BJ (cell line): ENCODE data around the gene CACHD1. TPM values are rescaled to one million over a fixed set of nuclear protein-coding genes. Genes with fewer than 3 reads are reported as not detected.

Experiments
- CTCF ChIA-PET: fragments of 350-600 bp; formaldehyde crosslinking; extraction: SDS; loops from one replicate; lab custom pipeline; 2021; ENCODE audit warnings: antibody characterized with exemption, inconsistent platforms; lab: Yijun Ruan, JAX
- POLR2A ChIA-PET: fragments of 300-600 bp; sonication (Branson Sonifier 250); formaldehyde crosslinking; extraction: SDS; loops from one replicate; lab custom pipeline; 2021; ENCODE audit warnings: antibody characterized with exemption; lab: Charles Lee
- DNase-seq: peaks from one replicate; pipeline ENCODE4 v3.0.0-alpha.2; 2011; ENCODE audit warnings: low read depth
- H3K27me3 ChIP-seq: 2 replicates; pipeline ENCODE4 v1.6.0; 2011; ENCODE audit warnings: low read length; ENCODE audit not compliant: control insufficient read depth, insufficient read depth
- H3K36me3 ChIP-seq: 2 replicates; pipeline ENCODE4 v1.5.1; 2011; ENCODE audit warnings: low read length; ENCODE audit not compliant: control insufficient read depth, insufficient read depth
- H3K4me3 ChIP-seq: 2 replicates; pipeline ENCODE4 v1.5.1; 2011; ENCODE audit warnings: low read depth, mild to moderate bottlenecking, control low read depth, low read length
- CTCF ChIP-seq: IDR thresholded peaks from 2 replicates; pipeline ENCODE4 v1.5.1; 2011; ENCODE audit warnings: low read depth, mild to moderate bottlenecking, control low read depth, inconsistent platforms, low read length, moderate library complexity; ENCODE audit not compliant: insufficient read depth
- polyA plus RNA-seq: library from polyadenylated mRNA; depleted of rRNA; stranded (reverse); fragments of >200 nt; gene quantifications from 2 replicates; pipeline ENCODE4 v1.2.3, GENCODE V29; 2011

CACHD1 gene
- polyA plus RNA-seq, 1 experiment = 3.0 TPM

- no peak for TF ChIP-seq CTCF
- ChIA-PET POLR2A (no interaction called here), CTCF (no interaction called here)
- Histone ChIP-seq H3K27me3 (no peaks in the 10 kb centered on the region), H3K4me3 (no peak overlapping the region), H3K36me3 (no peaks in the 10 kb centered on the region)
- no peak for DNase-seq
These were observed 54.7 kb downstream of the CACHD1 start for GRCh38 chr1:64524614-64525013.

GRCh38 chr1:64525116-64525686, 55.3 kb downstream of the CACHD1 start:
- ChIA-PET CTCF (no interaction called here), POLR2A (no interaction called here)
- DNase-seq = no peak
- TF ChIP-seq CTCF = no peak
- no peaks in the 10 kb centered on the region for H3K36me3 ChIP-seq
- H3K4me3 ChIP-seq = no peak overlapping the region
- H3K27me3 ChIP-seq = no peaks in the 10 kb centered on the region

GRCh38 chr1:64526312-64526711, 56.4 kb downstream of the CACHD1 start:
- POLR2A ChIA-PET = no interaction called here
- no peaks in the 10 kb centered on the region for H3K36me3 ChIP-seq
- DNase-seq = no peak
- CTCF ChIA-PET = no interaction called here
- H3K27me3 ChIP-seq = no peaks in the 10 kb centered on the region
- H3K4me3 ChIP-seq = no peak overlapping the region
- TF ChIP-seq CTCF = no peak

- H3K4me3 ChIP-seq = no peak overlapping the region
- no peaks in the 10 kb centered on the region for H3K27me3 ChIP-seq
- no peak for TF ChIP-seq CTCF
- POLR2A ChIA-PET = no interaction called here
- no peak for DNase-seq
- CTCF ChIA-PET = no interaction called here
- no peaks in the 10 kb centered on the region for H3K36me3 ChIP-seq
These were observed 57.2 kb downstream of the CACHD1 start for GRCh38 chr1:64527165-64527564.

GRCh38 chr1:64527786-64528185, 57.9 kb downstream of the CACHD1 start:
- H3K4me3 ChIP-seq = no peak overlapping the region
- no peak for DNase-seq
- H3K27me3 ChIP-seq = no peaks in the 10 kb centered on the region
- no peaks in the 10 kb centered on the region for H3K36me3 ChIP-seq
- ChIA-PET CTCF (no interaction called here), POLR2A (no interaction called here)
- TF ChIP-seq CTCF = no peak
